Suprapubic skin (tissue), 4 donors: Measurements from ENCODE around the gene KCNH1. TPM values are rescaled to one million over a fixed set of nuclear protein-coding genes. Genes with fewer than 3 reads are reported as not detected.
"Not testable (repeated sequence)": the region's sequence is repeated elsewhere in the genome, so short reads cannot be mapped to it uniquely, and the experiment has no call there.

ENCODE experiments used
- DNase-seq, 2 donors: peaks; one replicate each; pipeline ENCODE4 v3.0.0-alpha.2; 2019; ENCODE audit warnings: low spot score in 2 of 2
- H3K27ac ChIP-seq: fragments of 200-600 bp; sonication (generic); one replicate; pipeline ENCODE4 v1.5.1; 2019
- H3K27me3 ChIP-seq: fragments of 200-600 bp; sonication (generic); one replicate; pipeline ENCODE4 v1.5.1; 2019
- H3K36me3 ChIP-seq: fragments of 200-600 bp; sonication (generic); one replicate; pipeline ENCODE4 v1.5.1; 2019
- H3K4me1 ChIP-seq: fragments of 200-600 bp; sonication (generic); one replicate; pipeline ENCODE4 v1.5.1; 2019
- H3K4me3 ChIP-seq: fragments of 200-600 bp; sonication (generic); one replicate; pipeline ENCODE4 v1.5.1; 2019; ENCODE audit warnings: mild to moderate bottlenecking
- H3K9me3 ChIP-seq: fragments of 200-600 bp; sonication (generic); one replicate; pipeline ENCODE4 v1.5.1; 2019
- CTCF ChIP-seq, 2 donors: fragments of 200-600 bp in 1 of 2; fragments of 450-650 bp in 1 of 2; sonication (generic) in 1 of 2; IDR thresholded peaks; one replicate each; pipeline ENCODE4 v1.5.1; 2016 to 2019; ENCODE audit warnings: antibody characterized with exemption in 2 of 2, mild to moderate bottlenecking in 1 of 2, moderate library complexity in 1 of 2
- EP300 ChIP-seq: sonication (generic); formaldehyde crosslinking; IDR thresholded peaks from one replicate; pipeline ENCODE4 v1.6.1; 2017; ENCODE audit warnings: antibody characterized with exemption
- POLR2A ChIP-seq, 2 donors: fragments of 450-650 bp; IDR thresholded peaks; one replicate each; pipeline ENCODE4 v1.6.1; 2017; ENCODE audit warnings: antibody characterized with exemption in 2 of 2, mild to moderate bottlenecking in 2 of 2, moderate library complexity in 2 of 2
- POLR2AphosphoS5 ChIP-seq, 3 donors: sonication (generic); formaldehyde crosslinking; IDR thresholded peaks; one replicate each; pipeline ENCODE4 v1.6.1; 2017; ENCODE audit warnings: antibody characterized with exemption in 3 of 3
- WGBS: methylation state at CpG from one replicate; pipeline ENCODE4 v1.1.5; 2018; 5-methylcytosine and 5-hydroxymethylcytosine counted together
- total RNA-seq, 4 donors: library from RNA; depleted of rRNA; stranded (reverse); fragments of >200 nt; gene quantifications; one replicate each; pipeline ENCODE4 v1.1.0, GENCODE V29; 2016

Gene KCNH1
- total RNA-seq, 4 donors from 2014 or later, result 1.1 TPM; not detected in 3

- TF ChIP-seq POLR2AphosphoS5 (IDR thresholded peaks at IDR 0.05), result no peak
- no peak for TF ChIP-seq POLR2A (IDR thresholded peaks at IDR 0.05)
- no peak for TF ChIP-seq EP300
- TF ChIP-seq CTCF (IDR thresholded peaks at IDR 0.05), result no peak
- DNase-seq, result no peak
These were observed 153.9 kb downstream of the KCNH1 start for GRCh38 chr1:210980082-210980481.

DNA sequence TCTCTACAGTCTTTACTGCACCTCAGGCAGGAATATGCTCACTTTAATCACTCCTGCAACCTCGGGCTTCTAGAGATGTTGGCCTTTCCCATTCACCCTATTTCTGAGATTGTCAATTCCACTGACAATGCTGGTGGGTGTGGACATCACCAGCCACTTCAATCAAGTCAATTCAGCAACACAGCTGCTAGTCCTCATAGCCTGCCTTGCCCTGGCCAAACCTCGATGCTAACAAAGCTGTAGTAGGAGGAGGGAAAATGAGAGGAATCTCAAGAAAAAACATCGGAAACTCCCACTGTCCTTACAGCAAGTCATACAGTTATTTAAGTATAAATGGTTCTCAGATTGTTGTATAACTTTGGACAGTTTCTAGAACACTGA is 155.0 kb downstream of the KCNH1 start:
- Histone ChIP-seq H3K4me1 (no peaks in the 10 kb centered on the region), H3K4me3 (no peak overlapping the region), H3K27me3 (no peaks in the 10 kb centered on the region), H3K27ac (no peak overlapping the region), H3K9me3 (peaks cover 6% of the 10 kb centered on the region), H3K36me3 (no peaks in the 10 kb centered on the region)
- 79% methylated on average over 3 of the region's 3 CpGs for WGBS
- TF ChIP-seq CTCF (IDR thresholded peaks at IDR 0.05), result no peak
- no peak for TF ChIP-seq EP300
- TF ChIP-seq POLR2AphosphoS5 (IDR thresholded peaks at IDR 0.05), result no peak
- no peak for TF ChIP-seq POLR2A (IDR thresholded peaks at IDR 0.05)
- DNase-seq, result no peak

More at GRCh38 chr1:210980082-210980481, 153.9 kb downstream of the KCNH1 start:
- no peak overlapping the region for H3K4me3 ChIP-seq
- no peaks in the 10 kb centered on the region for H3K4me1 ChIP-seq
- H3K27ac ChIP-seq, result no peak overlapping the region
- H3K36me3 ChIP-seq, result no peaks in the 10 kb centered on the region
- H3K9me3 ChIP-seq, result peaks cover 6% of the 10 kb centered on the region
- no peaks in the 10 kb centered on the region for H3K27me3 ChIP-seq

GRCh38 chr1:210978316-210978973 is 155.5 kb downstream of the KCNH1 start:
- no peak for TF ChIP-seq EP300

DNA sequence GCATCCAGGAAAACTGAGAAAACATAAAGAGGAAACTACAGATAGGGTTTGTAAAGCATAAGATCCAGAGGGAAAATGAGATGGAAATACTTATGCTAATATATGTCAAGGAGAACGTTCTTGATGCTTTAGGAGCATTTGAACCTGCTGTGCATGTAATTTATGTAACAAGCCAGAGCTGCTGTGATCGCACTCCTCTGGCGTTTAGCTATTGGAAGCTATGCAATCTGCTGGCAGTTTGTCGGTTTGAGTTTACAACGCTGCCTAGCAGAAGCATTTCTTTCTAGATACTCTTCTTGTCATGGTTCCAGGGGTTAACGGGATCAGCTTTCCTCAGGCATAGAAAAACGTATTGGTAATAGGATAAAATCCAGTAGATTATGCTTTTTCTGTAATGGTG is 182.7 kb downstream of the KCNH1 start:
- no peaks in the 10 kb centered on the region for H3K9me3 ChIP-seq
- 35% methylated on average over 7 of the region's 7 CpGs for WGBS
- TF ChIP-seq POLR2A (IDR thresholded peaks at IDR 0.05), result no peak
- no peak for TF ChIP-seq EP300
- no peak for TF ChIP-seq POLR2AphosphoS5 (IDR thresholded peaks at IDR 0.05)
- TF ChIP-seq CTCF (IDR thresholded peaks at IDR 0.05), result no peak
- H3K27me3 ChIP-seq, result no peaks in the 10 kb centered on the region
- DNase-seq, result no peak
- no peak overlapping the region for H3K4me3 ChIP-seq
- H3K27ac ChIP-seq, result no peak overlapping the region
- no peaks in the 10 kb centered on the region for H3K36me3 ChIP-seq
- H3K4me1 ChIP-seq, result no peaks in the 10 kb centered on the region

More at GRCh38 chr1:210978316-210978973, 155.5 kb downstream of the KCNH1 start:
- H3K36me3 ChIP-seq, result no peaks in the 10 kb centered on the region
- no peak overlapping the region for H3K4me3 ChIP-seq
- H3K27ac ChIP-seq, result no peak overlapping the region
- peaks cover 6% of the 10 kb centered on the region for H3K9me3 ChIP-seq
- H3K27me3 ChIP-seq, result no peaks in the 10 kb centered on the region
- H3K4me1 ChIP-seq, result no peaks in the 10 kb centered on the region
- DNase-seq, result no peak
- 84% methylated on average over 6 of the region's 6 CpGs for WGBS

DNA sequence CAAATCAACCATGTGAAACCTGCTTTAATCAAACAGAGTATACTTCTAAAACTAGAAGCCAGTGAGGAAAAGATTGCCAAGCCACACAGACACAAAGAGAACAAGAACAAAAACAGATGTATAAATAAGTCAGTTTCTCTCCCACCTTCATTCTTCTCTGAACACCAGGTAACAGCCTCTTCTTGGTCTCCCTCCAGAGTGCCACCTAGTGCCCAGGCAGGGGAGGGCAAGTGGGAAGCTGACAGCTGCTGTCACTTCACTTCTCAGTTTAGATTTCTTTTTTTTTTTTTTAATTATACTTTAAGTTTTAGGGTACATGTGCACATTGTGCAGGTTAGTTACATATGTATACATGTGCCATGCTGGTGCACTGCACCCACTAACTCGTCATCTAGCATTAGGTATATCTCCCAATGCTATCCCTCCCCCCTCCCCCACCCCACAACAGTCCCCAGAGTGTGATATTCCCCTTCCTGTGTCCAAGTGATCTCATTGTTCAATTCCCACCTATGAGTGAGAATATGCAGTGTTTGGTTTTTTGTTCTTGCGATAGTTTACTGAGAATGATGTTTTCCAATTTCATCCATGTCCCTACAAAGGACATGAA is 183.9 kb downstream of the KCNH1 start:
- H3K27ac ChIP-seq, H3K27me3 ChIP-seq, H3K9me3 ChIP-seq, H3K4me1 ChIP-seq, DNase-seq, H3K36me3 ChIP-seq, H3K4me3 ChIP-seq: not testable (repeated sequence)
- WGBS, result 79% methylated on average over 2 of the region's 2 CpGs
- peak in 1 of 2 donors; percentile 42 for TF ChIP-seq CTCF (IDR thresholded peaks at IDR 0.05)

- 69% methylated on average over 7 of the region's 7 CpGs for WGBS
These were observed 184.5 kb downstream of the KCNH1 start for GRCh38 chr1:210949489-210949888.

More at GRCh38 chr1:210949489-210949888, 184.5 kb downstream of the KCNH1 start:
- no peak overlapping the region for H3K4me3 ChIP-seq
- H3K9me3 ChIP-seq, result no peaks in the 10 kb centered on the region
- no peak overlapping the region for H3K27ac ChIP-seq
- TF ChIP-seq CTCF (IDR thresholded peaks at IDR 0.05), result no peak
- no peak for TF ChIP-seq POLR2A (IDR thresholded peaks at IDR 0.05)
- TF ChIP-seq POLR2AphosphoS5 (IDR thresholded peaks at IDR 0.05), result no peak
- TF ChIP-seq EP300, result no peak
- no peak for DNase-seq
- no peaks in the 10 kb centered on the region for H3K4me1 ChIP-seq
- H3K36me3 ChIP-seq, result no peaks in the 10 kb centered on the region
- no peaks in the 10 kb centered on the region for H3K27me3 ChIP-seq
